ENCODE results near the gene EFCAB11.
A peak's percentile ranks its signal among the peaks of the same experiment; 100 is the strongest.

The EFCAB11 gene, protein sequence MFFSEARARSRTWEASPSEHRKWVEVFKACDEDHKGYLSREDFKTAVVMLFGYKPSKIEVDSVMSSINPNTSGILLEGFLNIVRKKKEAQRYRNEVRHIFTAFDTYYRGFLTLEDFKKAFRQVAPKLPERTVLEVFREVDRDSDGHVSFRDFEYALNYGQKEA

DNA sequence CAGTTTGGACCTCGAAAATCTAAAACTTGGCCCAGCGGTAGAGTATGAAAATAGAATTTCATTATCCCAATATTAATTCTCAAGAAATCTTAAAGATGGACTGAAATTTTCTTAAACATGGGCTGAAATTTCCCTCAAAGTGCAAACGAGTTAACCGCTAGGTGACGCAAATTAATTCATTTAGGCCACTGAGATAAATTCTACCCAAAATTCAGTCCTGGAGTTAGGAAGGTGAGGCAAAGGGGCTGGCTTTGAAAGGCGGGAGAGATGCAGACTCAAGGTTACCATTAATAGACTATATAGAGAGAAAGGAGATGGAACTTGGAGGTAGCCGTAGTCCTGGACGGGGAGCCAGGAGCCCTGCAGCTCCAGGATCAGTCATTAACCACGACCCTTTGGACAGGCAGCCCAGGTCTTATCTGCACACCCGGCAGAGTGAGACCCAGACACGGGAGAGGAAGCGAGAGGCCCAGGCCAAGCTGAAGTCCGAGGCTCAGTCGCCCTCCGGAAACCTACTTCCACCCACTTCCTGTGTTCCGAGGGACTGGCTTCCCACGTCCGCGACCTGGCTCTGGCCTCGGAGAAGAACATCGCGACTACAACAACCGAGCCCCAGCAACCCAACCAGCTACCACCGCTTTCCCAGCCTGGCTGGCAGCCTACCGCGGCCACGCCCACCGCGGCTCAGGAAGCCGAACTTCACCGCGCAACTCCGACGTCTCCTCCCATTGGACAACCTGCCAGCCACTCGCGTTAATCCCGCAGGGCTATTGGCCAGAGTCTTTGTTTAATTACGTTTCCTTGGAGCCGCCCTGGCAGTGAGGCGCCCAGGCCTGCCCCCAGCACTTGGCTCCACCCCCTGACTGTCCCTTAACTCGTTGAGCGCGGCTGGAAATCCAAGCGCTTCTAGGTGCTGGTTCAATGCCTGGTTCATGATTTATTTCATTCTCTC, at the start of gene EFCAB11:
EFCAB11 (minus strand) TSS at position 661 of the 952 bp plus-strand sequence; CDS start at position 591, 70 bp downstream.
- peak; percentile 99 for DNase-seq (ENCODE audit: low spot score)

DNA sequence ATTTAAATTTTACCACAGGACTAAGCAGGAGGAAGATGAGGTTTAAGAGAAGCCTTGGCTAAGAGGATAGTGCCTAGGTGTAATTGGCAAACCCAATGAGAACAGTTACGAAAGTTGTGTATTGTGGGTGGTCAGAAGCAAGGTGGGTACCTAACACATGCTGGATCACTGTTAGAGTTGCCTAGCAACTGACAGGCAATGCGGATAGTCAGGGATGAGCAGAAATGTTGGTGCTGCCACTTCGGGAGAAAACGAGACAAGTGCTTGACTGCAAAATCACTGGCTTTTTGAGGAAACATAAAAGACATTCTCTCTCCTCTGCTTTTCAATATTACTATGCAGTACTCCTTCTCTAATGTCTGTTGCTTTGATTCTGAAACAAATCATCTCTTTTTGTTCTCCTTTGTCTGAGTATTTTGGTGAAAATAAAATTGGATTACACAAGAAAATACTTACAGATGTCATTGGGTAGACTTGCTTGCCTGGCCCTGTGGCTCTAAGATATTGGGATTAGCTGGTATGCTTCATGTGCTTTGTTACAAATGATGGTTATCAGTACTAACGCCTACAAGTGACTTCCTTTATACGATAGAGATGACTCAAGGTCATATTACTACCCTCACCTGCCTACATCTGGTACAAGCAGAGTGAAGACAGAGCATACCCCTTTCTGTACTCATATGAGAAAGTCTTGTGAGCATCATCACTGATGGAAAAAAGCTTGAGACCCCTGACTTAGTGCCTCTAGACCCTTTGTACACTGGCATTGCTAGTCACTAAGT, 49.2 kb upstream of the EFCAB11 start:
- DNase-seq (ENCODE audit: low spot score) = no peak

DNA sequence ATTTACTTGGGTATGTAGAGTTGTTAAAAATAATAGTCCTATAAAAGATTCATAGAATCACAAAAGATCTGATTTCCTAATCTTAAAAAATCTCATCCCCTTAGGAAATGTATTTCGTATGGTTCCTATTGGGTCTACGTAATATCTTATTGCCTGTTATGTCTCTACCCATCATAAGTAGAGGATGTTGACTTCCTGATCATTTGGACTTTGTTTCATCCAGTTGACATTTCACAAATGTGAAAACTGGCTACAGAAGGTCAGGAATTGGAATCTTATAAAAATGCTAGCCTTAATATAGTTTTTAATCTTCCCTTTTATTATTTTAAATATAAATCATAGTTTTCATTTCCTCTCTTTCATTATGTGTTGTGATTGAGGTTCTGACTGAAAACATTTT, 46.4 kb upstream of the EFCAB11 start:
- no peak for DNase-seq (ENCODE audit: low spot score)

DNA sequence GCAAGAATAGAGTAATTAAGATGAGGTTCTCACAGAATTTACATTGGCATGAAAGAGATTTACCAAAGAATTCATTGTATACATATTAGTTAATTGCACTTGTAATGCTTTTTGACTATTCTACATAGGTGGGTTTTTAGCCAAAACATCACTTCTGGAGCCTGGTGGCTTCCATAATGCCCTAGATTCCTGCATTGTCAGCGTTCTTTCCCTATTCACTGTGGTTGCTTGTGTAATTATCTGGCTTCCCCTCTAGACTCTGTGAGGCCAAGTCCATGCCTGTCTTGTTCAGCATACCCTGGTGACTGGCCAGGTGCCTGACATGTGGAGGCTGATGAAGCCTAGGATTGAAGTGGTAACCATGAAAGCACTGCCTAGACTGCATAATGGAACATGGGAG, 42.4 kb upstream of the EFCAB11 start:
- DNase-seq (ENCODE audit: low spot score) = no peak

DNA sequence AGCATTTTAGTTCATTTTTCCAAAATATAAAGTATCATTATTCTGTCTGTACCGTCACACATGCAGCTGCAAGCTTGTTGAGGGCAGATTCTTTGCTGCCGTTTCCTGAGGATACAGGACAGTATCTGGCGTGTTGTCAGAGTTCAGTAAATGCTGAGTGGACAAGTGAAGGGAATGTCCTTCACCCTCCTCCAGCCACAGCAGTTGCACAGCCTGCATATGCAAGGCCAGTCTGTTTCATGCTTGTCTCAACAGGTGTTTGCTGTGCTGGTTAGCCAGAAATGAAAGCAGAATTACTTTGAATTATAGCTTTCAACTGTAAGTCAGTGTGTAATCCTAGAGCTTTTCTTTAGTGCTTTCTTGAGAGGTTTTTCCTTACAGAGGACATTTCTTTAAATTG, 37.7 kb upstream of the EFCAB11 start:
- no peak for DNase-seq (ENCODE audit: low spot score)

DNA sequence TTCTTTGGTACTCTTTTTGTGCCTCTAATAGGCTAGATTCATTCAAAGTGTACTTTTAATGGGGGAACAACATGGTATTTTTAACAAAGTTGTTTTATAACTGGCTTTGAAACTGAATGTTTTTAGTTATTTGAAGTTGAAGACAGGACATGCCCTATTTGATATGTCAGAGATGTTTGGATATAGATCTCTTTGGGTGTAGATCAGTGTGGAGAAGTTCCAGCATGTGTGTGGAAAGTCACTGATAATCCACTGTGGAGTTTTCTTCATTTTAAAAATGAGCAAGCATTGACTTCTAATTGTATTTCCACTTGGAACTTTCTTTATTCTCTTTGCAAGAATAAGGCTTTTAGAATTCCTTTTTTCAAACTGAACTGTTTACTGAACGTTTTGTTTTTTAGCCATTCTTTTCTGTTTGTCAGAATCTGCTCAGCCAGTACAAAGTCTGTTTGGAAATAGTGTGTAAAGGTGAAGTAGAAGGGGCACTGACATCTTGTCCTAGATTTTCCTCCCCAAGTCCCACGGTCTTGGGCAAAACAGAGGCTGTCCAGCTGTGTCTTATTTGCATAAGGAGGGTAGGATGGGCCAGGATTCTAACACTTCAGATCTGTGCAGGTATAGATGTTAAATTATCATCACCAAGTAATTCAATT, 36.2 kb upstream of the EFCAB11 start:
- no peak for DNase-seq (ENCODE audit: low spot score)

DNA sequence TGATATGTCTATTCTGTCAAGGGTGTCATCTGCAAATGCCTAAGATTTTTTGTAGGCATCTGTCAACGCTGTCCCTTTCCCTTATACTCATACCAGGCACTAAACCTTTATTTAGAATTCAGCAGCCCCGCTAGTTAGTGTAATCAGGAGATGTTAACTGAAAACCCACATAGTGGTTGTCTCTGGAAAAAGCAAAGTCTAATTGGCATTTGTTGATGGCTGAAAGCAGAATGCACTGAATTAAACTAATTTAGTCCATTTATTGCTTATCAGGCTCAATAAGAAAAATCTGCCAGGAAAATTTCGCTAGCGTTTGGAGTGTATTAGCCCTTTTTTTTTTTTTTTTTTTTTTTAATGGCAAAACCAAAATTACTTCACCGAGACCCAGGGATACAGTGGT, 35.7 kb upstream of the EFCAB11 start:
- DNase-seq (ENCODE audit: low spot score) = no peak

DNA sequence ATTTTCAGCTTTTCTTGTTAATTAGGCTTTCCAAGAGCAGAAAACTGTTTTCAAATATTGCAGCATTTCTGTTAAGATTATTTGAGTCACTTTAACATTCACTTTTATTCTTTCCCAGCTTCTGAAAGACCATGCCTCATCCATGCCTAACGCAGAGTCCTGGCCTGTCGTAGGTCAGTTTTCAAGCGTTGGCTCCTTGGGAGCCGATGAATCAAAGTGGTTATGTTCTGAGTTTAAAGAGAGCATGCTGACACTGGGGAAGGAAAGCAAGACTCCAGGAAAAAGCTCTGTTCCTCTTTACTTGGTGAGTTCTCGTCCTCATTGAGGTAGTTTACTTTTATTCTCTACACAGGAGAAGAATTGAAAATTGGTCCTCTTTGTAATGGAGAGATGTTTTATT, 34.3 kb upstream of the EFCAB11 start:
- DNase-seq (ENCODE audit: low spot score) = no peak

DNA sequence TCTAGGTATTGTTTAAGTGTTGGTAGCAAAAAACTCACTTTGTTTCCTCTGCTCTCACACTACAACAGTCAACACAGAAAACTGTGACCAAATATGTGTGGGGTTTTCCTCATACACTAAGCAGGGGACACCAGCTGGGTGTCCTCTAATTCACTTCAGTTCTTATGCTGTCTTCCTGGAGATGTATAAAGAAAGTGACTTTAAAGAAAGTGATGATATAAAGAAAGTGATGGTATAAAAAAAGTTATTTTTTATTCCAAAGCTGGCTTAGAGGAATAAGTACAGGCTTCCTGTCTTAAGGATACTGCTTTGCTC, 32.6 kb upstream of the EFCAB11 start:
- DNase-seq (ENCODE audit: low spot score) = no peak

DNA sequence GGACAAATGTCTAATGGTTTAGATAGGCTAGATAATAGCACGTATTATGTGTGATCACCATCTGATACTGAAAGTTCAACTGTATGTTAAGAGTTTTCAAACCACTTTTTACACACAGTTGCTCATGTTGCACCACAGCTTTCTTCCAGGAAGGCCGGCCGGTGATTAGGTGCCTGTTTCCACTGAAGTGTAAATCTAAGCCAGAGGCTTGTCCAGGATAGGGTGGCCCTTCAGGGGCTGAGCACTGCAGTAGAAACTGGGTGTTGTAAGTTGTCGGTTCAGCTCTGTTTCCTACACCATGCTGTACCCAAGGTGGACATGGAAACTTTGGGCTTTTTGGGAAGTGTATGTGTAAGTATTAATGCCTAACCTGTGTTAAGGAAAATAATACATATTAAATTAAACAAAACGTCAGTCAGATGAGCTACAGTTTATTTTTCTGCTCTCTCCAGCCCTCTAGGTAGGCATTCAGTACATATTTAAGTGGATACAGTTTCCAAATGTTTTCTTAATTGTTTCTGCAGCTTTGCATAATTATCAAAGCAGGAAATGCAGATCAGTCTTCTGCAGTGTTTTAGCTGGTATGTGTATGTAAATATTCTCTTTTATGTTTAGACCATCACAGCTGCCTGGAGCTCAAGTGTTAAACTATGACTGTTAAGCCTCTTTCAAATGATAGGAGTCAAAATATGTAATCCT, 32.1 kb upstream of the EFCAB11 start:
- DNase-seq (ENCODE audit: low spot score) = no peak

DNA sequence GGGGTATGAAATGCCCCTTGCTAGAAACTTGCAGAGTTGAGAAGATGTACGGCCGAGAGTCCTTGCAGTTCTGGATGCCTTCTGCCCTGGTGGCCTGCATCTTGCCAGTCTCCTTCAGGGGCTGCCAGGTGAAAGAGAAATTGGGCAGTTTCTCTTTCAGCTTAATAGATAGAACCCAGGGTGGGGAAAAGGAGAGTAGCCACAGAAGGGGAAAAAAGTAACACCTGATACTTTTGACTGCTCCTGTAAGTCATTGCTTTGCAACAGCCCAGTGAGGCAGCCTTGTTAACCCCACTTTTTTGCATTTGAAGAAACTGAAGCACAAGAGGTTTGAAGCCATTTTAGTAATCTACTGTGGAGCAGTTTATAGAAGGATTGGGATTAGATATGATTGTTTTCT, 28.8 kb upstream of the EFCAB11 start:
- no peak for DNase-seq (ENCODE audit: low spot score)

DNA sequence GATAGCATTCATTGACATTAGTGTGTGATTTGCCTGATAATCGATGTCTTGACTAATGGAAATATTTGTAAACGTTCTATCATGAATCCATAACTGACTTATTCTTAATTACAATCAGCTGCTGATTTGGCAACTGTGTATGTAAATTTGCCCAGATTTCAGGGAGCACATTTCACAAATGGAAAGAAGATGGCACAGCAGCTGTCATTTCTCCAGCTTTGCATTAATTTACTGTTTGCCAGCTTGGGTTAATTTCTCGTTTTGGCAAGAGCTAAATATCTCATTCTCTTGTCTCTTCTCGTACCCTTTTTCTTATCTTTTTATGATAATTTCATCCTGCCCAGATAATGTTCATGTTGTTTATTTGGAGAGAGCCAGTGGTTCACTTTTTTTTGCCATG, 24.1 kb upstream of the EFCAB11 start:
- no peak for DNase-seq (ENCODE audit: low spot score)

DNA sequence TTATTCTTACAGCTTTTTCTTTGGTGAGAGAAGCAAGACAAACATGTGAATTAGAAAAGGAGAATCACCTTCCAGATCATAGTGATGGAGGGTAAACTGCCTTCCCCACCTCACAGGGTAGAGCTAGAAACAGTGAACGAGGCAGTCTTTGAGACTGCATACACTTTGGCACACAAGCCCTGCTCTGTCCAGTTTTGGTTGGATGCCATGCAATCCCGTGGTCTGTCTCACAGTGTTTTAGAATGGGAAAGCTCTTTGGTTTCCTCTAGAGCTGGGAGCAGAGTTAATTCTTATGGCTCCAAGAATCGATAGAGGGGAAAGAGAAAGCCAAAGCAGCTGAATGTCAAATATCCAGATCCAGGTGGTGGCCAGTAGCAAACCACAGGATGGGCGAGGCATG, 23.1 kb upstream of the EFCAB11 start:
- DNase-seq (ENCODE audit: low spot score) = peak; percentile 85

DNA sequence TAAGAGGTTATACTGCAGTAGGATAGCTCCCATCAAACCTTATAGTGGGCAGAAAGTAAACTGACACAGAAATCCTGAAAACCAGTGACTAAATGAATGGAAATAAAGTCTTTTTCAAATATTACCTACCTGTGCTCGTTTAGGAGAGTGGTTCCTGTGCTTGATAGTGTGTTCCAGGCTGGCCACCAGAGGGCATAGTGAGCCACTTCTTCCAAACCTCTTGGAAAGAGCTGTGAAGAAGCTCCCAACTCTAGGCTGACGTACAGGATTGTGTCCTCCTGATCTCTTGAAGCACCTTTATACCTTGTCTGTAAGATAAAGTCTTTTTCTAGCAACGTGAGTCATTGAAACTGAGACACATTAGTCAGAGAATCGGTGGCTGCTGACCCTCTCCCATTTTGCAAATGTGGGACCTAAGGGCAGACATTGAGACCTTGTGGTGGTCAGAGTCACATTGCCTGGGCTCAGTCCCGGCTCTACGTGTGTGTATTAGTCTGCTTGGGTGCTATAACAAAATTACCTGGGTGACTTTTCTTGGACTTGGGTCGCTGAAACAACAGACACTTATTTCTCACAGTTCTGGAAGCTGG, 18.8 kb upstream of the EFCAB11 start:
- DNase-seq (ENCODE audit: low spot score) = peak; percentile 83

DNA sequence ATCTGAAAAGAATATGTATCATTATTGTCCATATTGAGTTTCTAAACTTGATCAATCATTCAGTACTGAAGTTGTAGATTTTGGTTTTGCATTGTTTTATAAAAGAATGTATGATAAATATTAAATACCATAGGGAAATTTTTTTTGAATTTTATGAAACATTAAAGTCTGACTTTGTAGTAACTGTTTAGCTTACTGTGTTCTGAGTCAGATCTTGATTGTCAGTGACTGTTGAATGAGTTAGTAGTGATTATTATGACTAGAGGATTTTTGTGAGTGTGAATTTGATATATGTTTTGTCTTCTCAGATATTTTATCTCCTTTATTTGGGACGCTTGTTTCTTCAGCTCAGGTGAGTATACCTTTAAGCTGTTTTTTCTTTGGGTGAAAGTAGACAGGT, 11.3 kb upstream of the EFCAB11 start:
- DNase-seq (ENCODE audit: low spot score) = no peak

DNA sequence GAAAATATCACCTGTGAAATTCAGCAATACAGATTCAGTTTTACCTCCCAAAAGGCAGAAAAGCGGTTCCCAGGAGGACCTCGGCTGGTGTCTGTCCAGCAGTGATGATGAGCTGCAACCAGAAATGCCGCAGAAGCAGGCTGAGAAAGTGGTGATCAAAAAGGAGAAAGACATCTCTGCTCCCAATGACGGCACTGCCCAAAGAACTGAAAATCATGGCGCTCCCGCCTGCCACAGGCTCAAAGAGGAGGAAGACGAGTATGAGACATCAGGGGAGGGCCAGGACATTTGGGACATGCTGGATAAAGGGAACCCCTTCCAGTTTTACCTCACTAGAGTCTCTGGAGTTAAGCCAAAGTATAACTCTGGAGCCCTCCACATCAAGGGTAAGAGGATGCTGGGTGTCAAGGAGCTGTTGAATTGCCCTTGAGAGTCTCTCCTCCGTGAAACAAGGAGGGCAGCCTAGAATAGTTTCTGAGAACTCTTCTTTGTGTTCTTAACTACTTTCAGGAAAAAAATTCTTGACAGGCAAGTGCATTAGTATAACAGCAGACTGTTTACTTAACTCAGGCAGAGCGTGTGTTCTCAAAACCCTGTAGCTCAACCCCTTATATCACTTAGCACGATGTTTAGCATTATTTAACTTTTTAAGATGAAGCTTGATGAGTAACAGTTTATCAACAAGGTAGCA, 8.9 kb upstream of the EFCAB11 start:
- DNase-seq (ENCODE audit: low spot score) = no peak

DNA sequence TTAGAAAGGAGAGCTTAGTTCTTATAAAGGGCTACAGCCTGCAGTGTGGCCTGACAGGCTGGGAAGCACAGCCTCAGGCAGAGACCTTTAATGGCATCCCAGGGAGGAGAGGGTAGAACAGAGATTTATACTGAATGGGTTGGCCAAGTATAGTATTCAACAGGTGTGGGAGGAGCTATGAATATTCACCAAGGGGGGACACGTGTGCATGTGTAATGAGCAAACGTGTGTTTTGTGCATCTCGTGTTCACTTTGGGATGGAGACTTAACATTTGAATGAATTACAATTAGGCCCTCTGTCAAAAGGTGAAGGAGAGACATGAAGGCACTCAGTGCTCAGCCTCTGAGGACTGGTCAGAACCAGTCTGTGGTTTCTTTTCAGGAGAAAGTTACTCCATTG, 6.4 kb upstream of the EFCAB11 start:
- DNase-seq (ENCODE audit: low spot score) = no peak

DNA sequence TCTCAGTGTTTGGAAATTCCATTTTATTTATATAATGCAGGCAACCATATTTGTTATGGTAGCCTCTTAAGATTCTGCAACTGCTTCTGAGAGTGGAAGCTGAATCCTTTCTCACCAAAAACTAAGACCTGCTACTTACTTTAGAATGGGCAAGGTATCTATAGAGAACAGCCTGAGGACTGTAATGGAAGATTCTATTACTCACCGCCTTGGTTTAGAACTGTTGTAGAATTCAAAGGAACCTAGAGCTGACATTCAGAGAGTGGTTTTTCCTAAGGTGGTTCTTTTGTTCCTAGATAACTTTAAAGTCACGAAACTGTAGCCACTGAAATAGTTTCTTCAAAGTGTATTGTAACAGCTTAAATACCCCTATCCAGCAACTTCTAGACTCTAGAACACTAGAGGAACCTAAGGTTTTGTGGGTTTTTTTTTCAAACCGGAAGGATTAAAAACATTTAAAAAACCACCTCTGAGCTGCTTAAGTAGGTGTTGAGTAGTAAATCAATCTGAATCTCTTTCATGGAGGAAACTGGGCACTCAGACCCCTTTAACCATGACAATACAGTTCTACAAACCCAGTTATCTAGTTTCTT, 5.4 kb upstream of the EFCAB11 start:
- DNase-seq (ENCODE audit: low spot score) = no peak

DNA sequence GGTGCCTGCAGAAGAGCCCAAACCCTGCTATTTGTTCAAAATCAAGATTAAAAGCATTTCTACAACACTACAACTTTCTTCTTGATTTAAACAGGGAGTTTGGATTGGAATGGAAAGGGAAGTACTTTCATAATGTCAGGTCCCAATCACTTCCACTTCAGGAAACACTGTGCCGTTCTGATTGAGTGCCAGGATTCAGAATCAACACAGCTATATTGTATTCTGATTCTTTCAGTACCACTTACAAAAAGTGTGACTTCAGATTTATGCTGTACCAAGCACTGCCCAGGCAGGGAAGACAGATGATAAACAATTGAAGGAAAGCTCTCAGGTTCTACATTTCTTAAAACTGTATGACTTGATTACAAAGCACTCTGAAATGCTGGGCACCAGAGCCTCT, 4.4 kb upstream of the EFCAB11 start:
- DNase-seq (ENCODE audit: low spot score) = peak; percentile 53

DNA sequence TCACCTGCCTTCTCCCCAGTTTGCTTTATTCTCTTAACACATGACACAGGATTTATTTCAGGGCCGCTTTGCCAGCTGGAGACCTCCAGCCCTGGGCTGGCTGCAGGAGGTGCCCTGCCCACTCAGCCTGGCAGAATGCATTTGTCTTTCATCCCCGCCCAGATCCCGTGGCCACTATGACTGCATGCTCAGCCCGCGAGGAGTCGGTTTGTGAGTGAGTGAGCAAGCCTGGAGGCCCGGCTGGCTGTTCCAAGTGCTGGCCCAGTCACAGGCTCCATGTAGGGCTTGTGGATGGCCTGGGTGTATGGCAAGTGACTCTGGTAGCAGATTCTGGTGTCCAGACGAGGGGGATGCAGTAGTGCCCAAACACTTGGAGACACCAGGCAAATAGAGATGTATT, 3.3 kb upstream of the EFCAB11 start:
- peak; percentile 64 for DNase-seq (ENCODE audit: low spot score)
